Thoracic aorta (tissue), 2 donors: ENCODE data around the gene CHRM2. TPM values are rescaled to one million over a fixed set of nuclear protein-coding genes. Genes with fewer than 3 reads are reported as not detected.

Source experiments
- ATAC-seq: fragments of 150-250 bp; one replicate; pipeline ENCODE4 v1.8.0; 2017; ENCODE audit warnings: low read depth; ENCODE audit not compliant: insufficient number of reproducible peaks, low FRiP score
- DNase-seq: peaks from one replicate; pipeline ENCODE4 v3.0.0-alpha.2; 2020; ENCODE audit warnings: low spot score
- H3K27ac ChIP-seq, 2 donors: fragments of 200-600 bp; sonication (generic); 1 replicate in 1 of 2; 2 replicates in 1 of 2; pipeline ENCODE4 v1.5.1; 2016; ENCODE audit warnings: mild to moderate bottlenecking in 2 of 2, moderate library complexity in 2 of 2
- H3K27me3 ChIP-seq: fragments of 200-600 bp; sonication (generic); replicated peaks from 2 replicates; pipeline ENCODE4 v1.6.0; 2016; ENCODE audit warnings: mild to moderate bottlenecking; ENCODE audit not compliant: insufficient read depth
- H3K36me3 ChIP-seq: fragments of 200-600 bp; sonication (generic); one replicate; pipeline ENCODE4 v1.5.1; 2016
- H3K4me1 ChIP-seq, 2 donors: fragments of 200-600 bp; sonication (generic); 1 replicate in 1 of 2; 2 replicates in 1 of 2; pipeline versions ENCODE4 v1.5.1 to v1.6.0; 2016; ENCODE audit warnings: low read depth in 2 of 2, mild to moderate bottlenecking in 1 of 2; ENCODE audit not compliant: control insufficient read depth in 1 of 2
- H3K4me3 ChIP-seq: fragments of 200-600 bp; sonication (generic); 2 replicates; pipeline ENCODE4 v1.5.1; 2016; ENCODE audit warnings: mild to moderate bottlenecking
- H3K9me3 ChIP-seq: fragments of 200-600 bp; sonication (generic); 2 replicates; pipeline ENCODE4 v1.5.1; 2016
- total RNA-seq, 2 donors: library from RNA; depleted of rRNA; stranded (reverse); fragments of >200 nt; gene quantifications; one replicate each; pipeline versions ENCODE4 v1.1.0 to v1.2.3, GENCODE V29; 2016
- TF ChIP-seq, protein P1 (sequence below): fragments of 200-600 bp; sonication (generic); IDR thresholded peaks from one replicate; pipeline ENCODE4 v1.5.1; 2019; ENCODE audit warnings: antibody characterized with exemption

Gene CHRM2
- total RNA-seq, 2 donors from 2014 or later = not detected

DNA sequence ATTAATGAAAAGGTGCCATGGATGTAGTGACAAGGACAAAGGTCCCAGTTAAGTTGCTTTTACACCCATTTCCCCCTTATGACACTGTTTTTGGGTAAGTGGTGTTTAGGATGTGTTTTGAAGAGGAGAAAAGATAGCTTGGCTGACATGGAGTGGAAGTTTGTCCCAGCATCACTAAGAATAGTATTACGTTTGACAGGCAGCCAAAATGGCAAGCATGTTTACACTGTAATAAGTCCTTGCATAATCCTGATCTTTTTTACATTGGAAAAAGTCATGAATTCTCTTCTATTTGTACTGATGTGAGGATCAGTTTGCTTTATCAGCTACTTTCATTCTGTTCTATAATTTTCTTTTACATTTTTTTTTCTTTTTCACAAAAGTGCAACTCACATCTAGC is 137.8 kb downstream of the CHRM2 start:
- ATAC-seq = no peak
- DNase-seq = no peak
- TF ChIP-seq, protein P1, sequence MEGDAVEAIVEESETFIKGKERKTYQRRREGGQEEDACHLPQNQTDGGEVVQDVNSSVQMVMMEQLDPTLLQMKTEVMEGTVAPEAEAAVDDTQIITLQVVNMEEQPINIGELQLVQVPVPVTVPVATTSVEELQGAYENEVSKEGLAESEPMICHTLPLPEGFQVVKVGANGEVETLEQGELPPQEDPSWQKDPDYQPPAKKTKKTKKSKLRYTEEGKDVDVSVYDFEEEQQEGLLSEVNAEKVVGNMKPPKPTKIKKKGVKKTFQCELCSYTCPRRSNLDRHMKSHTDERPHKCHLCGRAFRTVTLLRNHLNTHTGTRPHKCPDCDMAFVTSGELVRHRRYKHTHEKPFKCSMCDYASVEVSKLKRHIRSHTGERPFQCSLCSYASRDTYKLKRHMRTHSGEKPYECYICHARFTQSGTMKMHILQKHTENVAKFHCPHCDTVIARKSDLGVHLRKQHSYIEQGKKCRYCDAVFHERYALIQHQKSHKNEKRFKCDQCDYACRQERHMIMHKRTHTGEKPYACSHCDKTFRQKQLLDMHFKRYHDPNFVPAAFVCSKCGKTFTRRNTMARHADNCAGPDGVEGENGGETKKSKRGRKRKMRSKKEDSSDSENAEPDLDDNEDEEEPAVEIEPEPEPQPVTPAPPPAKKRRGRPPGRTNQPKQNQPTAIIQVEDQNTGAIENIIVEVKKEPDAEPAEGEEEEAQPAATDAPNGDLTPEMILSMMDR = no peak
- Histone ChIP-seq H3K27ac (no peak overlapping the region), H3K4me3 (no peak overlapping the region), H3K9me3 (no peaks in the 10 kb centered on the region), H3K4me1 (no peaks in the 10 kb centered on the region), H3K36me3 (no peaks in the 10 kb centered on the region), H3K27me3 (no peaks in the 10 kb centered on the region)

DNA sequence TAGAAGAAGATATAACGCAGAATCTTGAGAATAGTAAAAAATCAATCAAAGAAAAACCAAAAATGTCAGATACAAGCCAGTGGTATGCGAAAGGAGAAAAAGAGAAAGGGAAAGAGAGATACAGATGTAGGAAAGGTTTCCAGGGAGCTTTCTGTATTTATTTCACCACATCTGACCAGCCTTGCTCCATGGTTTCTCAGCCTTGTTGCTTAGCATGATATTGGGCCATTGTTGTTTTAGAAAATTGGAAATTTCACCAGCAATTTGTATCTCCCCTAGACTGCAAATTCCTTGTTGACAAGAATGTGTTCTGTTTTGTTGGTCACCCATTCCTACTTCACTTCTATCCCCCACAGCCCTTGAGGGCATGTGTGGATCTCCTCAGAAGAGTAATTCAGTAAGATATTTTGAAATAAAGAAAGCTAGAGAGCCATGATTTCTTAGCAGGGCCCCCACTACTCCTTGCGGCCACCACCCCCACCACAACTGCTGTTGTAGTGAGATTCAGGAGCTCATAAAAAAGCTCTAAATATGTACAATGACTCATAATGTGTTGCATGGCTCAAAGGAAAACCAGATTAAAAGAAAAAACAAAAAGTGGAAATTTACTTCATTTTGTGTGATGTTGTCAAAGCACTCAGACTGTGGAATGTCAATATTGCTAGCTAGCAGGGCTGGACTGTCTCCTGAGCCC is 138.7 kb downstream of the CHRM2 start:
- Histone ChIP-seq H3K27me3 (no peaks in the 10 kb centered on the region), H3K9me3 (no peaks in the 10 kb centered on the region), H3K4me3 (no peak overlapping the region), H3K27ac (no peak overlapping the region), H3K36me3 (no peaks in the 10 kb centered on the region), H3K4me1 (no peaks in the 10 kb centered on the region)
- ATAC-seq = no peak
- TF ChIP-seq, protein P1 = no peak
- DNase-seq = no peak

DNA sequence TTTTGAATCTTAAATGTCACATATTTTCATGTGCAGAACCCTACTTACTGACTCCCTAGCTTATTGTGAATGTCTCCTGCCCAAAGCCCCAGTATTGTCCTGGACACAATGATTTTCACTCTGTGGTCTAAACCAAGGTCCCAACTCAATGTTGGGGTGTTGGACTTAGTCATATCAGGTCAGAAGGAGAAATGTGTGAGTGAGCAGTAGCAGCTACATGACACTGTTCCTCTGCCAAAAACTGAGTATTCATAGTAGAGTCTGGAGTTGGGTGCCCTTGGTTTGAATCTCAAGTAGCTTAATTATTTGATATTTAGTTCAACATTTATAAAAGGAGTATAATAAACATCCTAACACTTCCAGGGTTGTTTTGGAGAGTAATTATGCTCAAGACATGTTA is 141.0 kb downstream of the CHRM2 start:
- DNase-seq = no peak
- ATAC-seq = no peak
- Histone ChIP-seq H3K27me3 (no peaks in the 10 kb centered on the region), H3K4me3 (no peak overlapping the region), H3K27ac (no peak overlapping the region), H3K4me1 (no peaks in the 10 kb centered on the region), H3K9me3 (no peaks in the 10 kb centered on the region), H3K36me3 (no peaks in the 10 kb centered on the region)
- TF ChIP-seq, protein P1 = no peak

DNA sequence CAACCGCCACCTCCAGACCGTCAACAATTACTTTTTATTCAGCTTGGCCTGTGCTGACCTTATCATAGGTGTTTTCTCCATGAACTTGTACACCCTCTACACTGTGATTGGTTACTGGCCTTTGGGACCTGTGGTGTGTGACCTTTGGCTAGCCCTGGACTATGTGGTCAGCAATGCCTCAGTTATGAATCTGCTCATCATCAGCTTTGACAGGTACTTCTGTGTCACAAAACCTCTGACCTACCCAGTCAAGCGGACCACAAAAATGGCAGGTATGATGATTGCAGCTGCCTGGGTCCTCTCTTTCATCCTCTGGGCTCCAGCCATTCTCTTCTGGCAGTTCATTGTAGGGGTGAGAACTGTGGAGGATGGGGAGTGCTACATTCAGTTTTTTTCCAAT is 146.6 kb downstream of the CHRM2 start:
- Histone ChIP-seq H3K4me1 (no peaks in the 10 kb centered on the region), H3K9me3 (no peaks in the 10 kb centered on the region), H3K36me3 (no peaks in the 10 kb centered on the region), H3K27me3 (no peaks in the 10 kb centered on the region), H3K4me3 (no peak overlapping the region), H3K27ac (no peak overlapping the region)
- DNase-seq (no peak), ATAC-seq (no peak)
- TF ChIP-seq, protein P1 = no peak

DNA sequence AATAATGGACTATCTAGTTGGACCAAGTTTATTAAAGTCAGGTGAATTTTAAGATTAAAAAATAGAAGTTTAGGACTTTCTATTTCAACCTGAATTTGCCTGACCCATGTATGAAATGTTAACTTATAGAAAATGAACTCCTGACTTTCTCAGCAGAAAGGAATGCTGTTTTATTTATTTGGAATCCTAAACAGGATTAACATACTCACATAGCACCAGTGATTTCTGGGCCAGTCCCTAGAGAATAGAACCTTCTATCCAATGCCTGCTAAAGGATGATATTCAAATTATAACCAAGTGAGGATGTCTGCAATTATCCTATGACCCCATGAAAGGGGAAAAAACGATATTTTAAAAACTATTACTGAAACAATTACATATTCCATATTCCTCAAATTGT is 148.8 kb downstream of the CHRM2 start:
- H3K9me3 ChIP-seq = no peaks in the 10 kb centered on the region
- no peaks in the 10 kb centered on the region for H3K36me3 ChIP-seq
- no peak for ATAC-seq
- no peak overlapping the region for H3K27ac ChIP-seq
- DNase-seq = no peak
- TF ChIP-seq, protein P1 = no peak
- H3K4me3 ChIP-seq = no peak overlapping the region
- no peaks in the 10 kb centered on the region for H3K4me1 ChIP-seq
- H3K27me3 ChIP-seq = no peaks in the 10 kb centered on the region
